ENCODE measurements around the gene ZNRF3.

DNA sequence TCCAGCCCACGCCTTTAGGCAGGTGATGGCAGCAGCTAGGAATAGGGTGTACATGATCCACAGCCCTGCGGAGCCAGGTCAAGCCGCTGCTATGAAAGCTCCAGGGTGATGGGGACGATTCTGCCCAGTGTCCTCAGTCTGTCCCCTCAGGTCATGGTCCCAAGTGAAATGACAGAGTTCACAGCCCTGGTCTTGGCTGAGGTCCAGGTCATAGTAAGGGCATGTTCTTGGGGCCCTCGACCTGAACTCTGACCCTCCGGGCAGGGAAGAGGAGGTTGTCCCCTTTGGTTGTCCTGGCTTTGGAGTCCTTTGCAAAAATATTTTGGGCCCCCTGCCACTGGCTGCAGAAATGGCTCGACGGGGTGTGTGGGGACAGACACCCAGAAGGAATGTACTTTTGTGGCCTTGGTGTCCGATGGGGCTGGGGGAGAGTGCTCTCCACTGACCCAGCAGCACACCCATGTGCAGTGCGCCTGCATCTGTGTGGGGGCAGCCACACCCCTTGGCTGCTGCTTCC, 170.9 kb downstream of the ZNRF3 start:
- TF ChIP-seq, protein P1, sequence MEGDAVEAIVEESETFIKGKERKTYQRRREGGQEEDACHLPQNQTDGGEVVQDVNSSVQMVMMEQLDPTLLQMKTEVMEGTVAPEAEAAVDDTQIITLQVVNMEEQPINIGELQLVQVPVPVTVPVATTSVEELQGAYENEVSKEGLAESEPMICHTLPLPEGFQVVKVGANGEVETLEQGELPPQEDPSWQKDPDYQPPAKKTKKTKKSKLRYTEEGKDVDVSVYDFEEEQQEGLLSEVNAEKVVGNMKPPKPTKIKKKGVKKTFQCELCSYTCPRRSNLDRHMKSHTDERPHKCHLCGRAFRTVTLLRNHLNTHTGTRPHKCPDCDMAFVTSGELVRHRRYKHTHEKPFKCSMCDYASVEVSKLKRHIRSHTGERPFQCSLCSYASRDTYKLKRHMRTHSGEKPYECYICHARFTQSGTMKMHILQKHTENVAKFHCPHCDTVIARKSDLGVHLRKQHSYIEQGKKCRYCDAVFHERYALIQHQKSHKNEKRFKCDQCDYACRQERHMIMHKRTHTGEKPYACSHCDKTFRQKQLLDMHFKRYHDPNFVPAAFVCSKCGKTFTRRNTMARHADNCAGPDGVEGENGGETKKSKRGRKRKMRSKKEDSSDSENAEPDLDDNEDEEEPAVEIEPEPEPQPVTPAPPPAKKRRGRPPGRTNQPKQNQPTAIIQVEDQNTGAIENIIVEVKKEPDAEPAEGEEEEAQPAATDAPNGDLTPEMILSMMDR (IDR thresholded peaks at IDR 0.05) = no peak
- no peak for TF ChIP-seq POLR2A (IDR thresholded peaks at IDR 0.05)
